NCI-H446 (cell line): Measurements from ENCODE around the gene MDH2.
"Not testable (repeated sequence)": the region's sequence is repeated elsewhere in the genome, so short reads cannot be mapped to it uniquely, and the experiment has no call there.

ENCODE experiments used
- DNase-seq, 2 experiments: peaks; one replicate each; lab custom pipeline; 2025; lab: John Stamatoyannopoulos, UW

Gene MDH2

GRCh38 chr7:76072243-76073148, 24.6 kb downstream of the MDH2 start:
- DNase-seq = no peak

- DNase-seq = no peak
Measured at GRCh38 chr7:76073335-76073990, 25.6 kb downstream of the MDH2 start.

DNA sequence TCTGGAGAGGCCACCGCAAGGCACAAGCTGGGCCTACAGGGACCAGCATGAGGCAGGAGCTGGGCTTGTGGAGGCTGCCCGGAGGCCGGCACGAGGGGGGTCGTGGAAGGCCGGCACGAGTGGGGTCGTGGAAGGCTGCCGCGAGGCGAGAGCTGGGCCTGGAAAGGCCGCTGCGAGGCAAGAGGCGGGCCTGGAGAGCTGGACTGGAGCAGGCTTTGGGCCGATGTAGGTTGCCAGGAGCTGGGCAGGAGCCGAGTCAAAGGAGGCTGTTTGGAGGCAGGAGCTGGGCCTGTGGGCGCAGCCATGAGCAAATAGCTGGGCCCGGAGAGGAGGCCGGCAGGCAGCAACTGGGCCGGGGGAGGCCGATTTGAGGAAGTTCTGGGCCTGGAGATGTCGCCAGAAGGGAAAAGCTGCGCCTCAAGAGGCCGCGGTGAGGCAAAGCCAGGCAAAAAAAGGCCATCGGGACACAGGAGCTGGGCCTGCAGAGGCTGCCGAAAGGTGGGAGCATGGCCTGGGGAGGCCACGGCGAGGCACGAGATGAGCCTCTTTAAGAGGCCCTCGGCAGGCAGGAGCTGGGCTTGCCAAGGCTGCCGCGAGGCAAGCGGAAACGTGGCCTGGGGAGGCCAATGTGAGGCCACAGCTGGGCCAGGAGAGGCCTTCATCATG, 26.5 kb downstream of the MDH2 start:
- DNase-seq = no peak

DNA sequence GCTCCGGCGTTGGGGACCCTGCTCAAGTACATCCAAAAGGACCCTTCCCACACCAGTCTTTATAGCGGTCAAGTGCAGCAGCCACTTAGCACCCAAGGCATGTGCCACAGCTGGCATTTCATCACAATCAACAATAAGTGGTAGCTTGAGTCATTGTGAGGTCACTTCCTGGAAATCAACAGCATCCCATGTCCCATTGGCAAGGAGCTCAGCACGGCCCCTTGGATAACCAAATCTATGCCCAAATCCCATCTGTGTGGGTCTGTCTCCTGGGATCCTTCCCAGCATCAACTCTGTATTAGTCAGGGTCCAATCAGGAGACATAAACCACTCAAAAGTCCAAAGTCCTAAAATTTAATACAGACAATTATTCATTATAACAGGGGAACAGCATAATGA, 27.1 kb downstream of the MDH2 start:
- DNase-seq = no peak

DNA sequence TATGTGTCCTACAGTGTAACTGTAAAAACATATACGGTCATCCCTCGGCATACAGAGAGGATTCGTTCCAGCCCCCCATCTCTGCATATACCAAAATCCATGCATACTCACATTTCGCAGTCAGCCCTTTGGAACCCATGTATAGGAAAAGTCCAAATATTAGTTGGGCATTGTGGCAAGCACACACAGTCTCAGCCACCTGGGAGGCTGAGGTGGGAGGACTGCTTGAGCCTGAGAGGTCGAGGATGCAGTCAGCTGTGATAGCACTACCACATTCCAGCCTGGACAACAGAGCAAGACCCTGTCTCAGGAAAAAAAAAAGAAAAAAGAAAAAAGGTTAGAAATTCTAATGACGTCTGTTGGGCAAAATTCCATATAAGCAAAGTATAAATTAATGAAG, 29.1 kb downstream of the MDH2 start:
- no peak for DNase-seq

DNA sequence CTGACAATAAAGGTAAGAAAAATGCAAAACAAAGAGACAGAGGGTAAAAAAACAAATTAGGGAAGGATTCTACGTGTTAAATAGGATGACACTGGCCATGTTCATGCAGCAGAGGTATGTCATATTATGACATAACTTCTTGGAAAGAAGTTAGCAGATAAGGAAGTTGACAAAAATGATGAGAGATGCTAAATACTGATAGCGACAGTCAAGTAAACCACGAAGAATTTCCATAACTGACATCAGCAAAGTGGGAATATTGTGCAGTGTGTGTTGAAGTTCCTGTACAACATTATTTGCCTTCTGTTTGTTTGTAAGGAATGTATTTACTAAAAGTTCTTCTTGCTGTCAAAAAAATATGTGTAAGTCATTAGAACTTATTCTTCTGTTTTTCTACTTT, 29.5 kb downstream of the MDH2 start:
- no peak for DNase-seq

DNA sequence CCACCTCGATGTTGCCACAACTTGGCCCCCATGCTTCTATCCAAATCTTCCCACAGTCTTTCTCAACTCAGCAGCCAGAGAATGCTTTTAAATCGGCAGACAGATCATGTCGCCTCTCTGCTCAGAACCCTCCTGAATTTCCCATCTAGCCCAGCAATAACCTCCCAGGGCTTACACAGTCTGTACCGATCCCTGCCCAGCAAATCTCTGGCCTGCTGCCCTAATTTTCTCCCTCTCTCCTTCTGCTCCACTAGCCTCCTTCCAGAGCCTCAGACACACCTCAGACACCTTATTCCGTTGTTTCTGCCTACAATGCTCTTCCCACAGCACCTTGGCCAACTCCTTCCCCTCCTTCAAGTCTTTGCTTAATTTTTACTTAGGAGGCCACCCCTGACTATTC, 32.3 kb downstream of the MDH2 start:
- no peak for DNase-seq

DNA sequence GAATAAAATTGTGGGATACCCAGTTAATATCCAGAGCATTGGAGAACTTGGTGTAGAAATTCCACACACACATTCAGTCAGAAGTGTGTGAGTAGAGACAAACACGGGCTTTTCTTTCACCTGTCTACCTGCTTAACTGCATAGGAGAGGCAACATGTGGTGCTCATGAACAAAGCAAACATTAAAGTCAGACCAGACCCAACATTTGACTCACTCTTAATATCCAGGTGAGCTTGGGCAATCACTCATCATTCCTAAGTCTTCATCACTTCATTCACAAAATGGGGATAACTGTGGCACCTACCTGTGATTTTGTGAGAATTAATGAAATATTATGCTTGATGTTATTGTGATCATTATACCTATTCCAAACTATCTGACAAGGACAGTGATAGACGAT, 36.2 kb downstream of the MDH2 start:
- not testable (repeated sequence) for DNase-seq

- no peak for DNase-seq
Measured at GRCh38 chr7:76086070-76086469, 38.2 kb downstream of the MDH2 start.

GRCh38 chr7:76087362-76087791, 39.5 kb downstream of the MDH2 start:
- not testable (repeated sequence) for DNase-seq

- no peak for DNase-seq
Measured at GRCh38 chr7:76089865-76090475, 42.1 kb downstream of the MDH2 start.

DNA sequence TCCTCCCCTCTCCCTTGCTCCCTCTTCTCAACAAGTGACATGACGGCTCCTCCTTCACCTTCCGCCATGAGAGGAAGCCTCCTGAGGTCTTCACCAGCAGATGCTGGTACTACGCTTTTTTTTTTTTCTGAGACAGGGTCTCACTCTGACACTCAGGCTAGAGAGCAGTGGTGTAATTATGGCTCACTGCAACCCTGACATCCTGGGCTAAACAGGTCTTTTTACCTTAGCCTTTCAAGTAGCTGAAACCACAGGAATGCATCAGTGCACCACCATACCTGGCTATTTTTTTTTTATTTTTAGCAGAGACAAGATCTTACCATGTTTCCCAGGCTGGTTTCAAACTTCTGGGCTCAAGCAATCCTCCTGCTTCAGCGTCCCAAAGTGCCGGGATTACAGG, 43.6 kb downstream of the MDH2 start:
- no peak for DNase-seq

- not testable (repeated sequence) for DNase-seq
Measured at GRCh38 chr7:76093531-76093930, 45.6 kb downstream of the MDH2 start.

GRCh38 chr7:76094326-76094725, 46.4 kb downstream of the MDH2 start:
- DNase-seq = not testable (repeated sequence)

GRCh38 chr7:76095908-76096307, 48.0 kb downstream of the MDH2 start:
- no peak for DNase-seq

GRCh38 chr7:76101693-76102437, 54.0 kb downstream of the MDH2 start:
- not testable (repeated sequence) for DNase-seq

DNA sequence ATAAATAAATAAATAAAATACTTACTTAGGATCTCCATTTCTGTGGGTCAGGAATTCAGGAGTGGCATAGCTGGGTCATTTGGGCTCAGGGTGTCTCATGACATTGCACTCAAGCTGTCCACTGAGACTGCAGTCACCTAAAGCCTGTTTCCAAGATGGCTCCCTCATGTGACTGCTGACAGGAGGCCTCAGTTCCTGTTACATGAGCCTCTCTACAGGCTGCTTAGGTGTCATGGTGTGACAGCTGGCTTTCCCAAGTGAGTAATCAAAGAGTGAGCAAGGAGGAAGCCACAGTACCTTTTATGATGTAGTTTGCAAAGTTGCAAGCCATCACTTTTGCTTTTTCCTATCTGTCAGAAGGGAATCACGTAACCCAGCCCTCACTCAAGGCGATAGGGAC, 55.9 kb downstream of the MDH2 start:
- not testable (repeated sequence) for DNase-seq

- not testable (repeated sequence) for DNase-seq
Measured at GRCh38 chr7:76106130-76106529, 58.2 kb downstream of the MDH2 start.

DNA sequence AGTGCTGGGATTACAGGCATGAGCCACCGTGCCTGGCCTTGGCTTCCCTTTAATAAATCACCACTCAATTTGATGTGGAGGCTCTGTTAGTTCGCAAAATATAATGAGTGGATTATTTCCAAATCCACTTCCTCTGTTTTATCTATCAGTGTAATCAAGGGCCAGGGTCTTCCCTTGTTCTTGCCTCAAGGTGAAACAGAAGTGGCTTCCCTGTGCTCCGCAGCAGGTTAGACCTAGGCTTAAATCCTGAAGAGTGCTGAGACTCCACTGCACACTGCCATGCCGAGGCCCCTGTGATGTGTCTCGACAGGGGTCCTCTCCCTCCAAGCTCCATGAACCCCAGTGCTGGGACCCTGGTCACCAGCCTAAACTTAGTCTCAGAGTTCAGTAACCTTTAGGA, 59.0 kb downstream of the MDH2 start:
- no peak for DNase-seq

GRCh38 chr7:76108540-76109233, 60.8 kb downstream of the MDH2 start:
- DNase-seq = no peak

GRCh38 chr7:76113042-76113630, 65.2 kb downstream of the MDH2 start:
- DNase-seq = not testable (repeated sequence)
